HG02981 (cell line): ENCODE measurements around the gene HORMAD2.

ENCODE experiments used
- ATAC-seq: cut with Tn5 transposase; IDR thresholded peaks from one replicate; pipeline ENCODE4 v1.9.1; 2021; ENCODE audit warnings: mild to moderate bottlenecking, moderate library complexity; ENCODE audit not compliant: unreplicated experiment

The HORMAD2 gene

DNA sequence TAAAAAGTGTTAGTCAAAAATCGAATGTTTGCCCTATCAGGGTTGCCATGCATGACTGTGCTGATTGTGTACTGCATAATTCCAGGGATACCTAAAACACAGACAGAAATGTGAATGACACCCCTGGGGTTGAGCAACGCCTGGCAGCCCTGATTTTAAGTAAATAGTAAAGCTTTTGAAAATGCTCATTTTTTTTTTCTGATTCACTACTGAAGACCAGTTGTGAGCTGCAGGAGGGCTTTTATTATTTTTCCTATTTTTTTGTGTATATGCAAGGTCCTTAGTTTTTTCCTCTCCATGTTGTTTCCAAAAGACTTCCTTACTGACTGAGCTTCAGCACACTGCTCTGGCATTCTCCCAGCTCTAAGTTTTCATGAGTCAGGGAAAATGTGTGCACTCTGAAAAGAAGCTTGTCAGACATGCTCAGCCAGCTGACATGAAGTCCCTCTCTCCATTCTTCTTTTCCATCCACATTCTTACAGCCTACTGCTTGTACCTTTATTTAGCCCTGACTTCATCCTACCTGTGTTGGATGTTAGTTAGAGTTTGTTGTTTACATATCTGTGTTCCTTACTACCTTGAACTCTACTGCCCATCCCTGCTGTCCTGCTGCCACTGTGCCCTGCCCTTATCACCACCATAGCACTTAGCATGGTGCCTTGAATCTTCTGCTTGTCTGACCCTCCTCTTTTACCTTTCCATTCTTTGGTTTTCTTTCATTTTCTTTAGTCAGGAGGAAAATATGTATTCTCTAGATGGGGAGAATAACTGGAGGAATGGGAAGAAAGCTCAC is 79.5 kb downstream of the HORMAD2 start:
- no peak for ATAC-seq

DNA sequence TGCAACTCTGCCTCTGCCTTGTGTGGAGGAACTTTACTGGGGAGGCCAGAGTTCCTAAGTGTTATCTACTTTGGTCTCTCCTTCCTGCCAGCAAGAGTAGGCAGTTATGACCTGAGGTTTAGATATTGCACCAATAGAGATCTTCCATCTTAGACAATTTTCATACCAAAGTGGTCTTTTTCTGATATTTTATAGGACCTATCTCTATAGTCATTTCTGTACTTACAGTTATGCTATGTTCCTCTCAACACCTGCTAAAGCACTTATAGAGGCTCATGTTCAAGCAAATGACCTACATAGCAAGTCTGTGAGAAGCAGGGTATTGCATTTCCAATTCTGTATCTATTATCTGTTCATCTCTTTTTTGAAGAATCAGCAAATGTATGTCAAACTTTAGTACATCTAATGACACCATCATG is 80.8 kb downstream of the HORMAD2 start:
- ATAC-seq = no peak

DNA sequence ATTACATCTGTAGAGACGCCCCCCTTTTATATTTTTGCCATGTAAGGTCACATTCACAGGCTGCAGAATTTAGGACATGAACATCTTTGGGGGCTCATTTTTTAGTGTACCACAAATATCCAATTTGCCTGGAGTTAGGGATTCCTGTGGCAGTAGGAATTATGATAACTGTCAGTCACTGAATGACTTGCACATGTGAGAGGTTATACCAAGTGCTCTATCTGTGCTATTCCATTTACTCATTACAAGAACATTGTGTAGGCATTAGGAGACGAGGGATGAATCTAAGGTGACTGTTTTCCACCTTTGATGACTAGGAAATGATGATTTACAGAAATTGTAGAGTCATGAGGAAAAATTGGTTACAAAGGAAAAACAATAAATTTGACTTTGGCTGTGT is 87.0 kb downstream of the HORMAD2 start:
- no peak for ATAC-seq

DNA sequence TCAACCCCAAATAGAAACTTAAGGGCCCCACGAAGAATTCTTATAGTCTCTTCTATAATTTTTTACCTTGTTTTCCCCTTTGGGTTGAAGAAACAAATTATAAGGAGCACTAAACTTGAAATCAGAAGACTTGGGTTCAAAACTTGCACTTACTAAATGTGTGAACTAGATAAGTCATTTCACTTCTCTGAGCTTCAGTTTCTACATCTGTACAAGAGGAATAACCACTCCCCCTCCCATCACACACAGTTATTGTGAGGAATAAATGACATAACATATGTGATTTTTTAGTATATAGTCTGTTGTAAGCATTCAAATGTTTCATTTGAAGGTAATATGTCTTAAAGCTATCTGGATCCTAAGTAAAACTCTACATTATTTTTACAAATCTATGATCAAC is 87.5 kb downstream of the HORMAD2 start:
- ATAC-seq = no peak

DNA sequence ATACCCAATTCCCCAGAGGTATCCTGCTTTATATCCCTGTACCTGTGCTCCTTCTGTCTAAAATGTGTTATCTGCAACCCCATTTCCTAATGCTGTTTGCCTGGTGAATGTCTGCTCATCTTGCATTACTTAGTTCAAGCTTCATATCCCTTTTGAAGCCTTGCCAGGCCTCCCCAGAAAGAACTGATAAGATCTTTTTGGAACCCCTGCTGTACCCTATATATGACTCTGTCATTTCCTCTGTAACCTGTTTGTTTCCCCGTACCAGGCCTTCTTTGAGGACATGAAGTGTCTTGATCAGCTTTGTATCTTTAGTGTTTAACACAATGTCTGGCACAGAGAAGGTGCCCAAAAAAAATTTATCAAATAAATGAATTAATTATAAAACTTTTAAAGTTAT is 88.7 kb downstream of the HORMAD2 start:
- ATAC-seq = no peak

DNA sequence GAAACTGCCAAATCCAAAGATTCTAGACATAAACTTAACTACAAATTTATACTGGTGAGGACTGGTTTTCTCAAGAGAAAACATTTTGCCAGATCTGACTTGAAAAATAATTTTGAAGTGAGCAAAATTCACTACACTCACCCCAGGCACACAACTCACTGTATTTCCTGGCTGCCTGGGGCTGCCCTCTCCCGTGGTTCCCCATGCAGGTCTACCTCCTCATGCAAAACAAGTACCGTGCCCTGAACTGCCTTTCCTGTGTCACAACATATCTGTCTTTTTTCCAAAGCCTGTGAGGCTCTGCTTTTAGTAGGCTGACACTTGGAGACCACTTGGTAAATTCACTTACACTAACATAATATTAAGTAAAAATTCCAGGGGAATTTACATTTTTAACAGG is 89.9 kb downstream of the HORMAD2 start:
- ATAC-seq = no peak

DNA sequence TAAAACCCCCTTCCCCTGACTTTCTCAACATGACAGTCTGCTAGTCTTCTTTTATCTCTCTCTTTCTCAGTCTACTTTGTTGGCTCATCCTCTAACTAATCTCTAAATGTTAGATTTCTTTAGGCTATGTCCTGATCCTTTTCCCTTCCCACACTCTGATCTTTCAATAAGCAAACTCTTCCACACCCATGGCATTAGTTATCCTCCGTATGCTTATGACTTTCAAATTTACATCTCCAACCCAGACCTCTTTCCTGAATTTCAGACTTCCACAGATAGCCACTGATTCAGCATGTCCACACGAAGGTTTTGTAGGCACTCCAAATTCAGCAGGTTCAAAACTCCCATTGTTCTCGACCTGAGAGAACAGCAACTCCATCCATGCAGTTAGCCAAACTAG is 90.7 kb downstream of the HORMAD2 start:
- ATAC-seq = no peak

DNA sequence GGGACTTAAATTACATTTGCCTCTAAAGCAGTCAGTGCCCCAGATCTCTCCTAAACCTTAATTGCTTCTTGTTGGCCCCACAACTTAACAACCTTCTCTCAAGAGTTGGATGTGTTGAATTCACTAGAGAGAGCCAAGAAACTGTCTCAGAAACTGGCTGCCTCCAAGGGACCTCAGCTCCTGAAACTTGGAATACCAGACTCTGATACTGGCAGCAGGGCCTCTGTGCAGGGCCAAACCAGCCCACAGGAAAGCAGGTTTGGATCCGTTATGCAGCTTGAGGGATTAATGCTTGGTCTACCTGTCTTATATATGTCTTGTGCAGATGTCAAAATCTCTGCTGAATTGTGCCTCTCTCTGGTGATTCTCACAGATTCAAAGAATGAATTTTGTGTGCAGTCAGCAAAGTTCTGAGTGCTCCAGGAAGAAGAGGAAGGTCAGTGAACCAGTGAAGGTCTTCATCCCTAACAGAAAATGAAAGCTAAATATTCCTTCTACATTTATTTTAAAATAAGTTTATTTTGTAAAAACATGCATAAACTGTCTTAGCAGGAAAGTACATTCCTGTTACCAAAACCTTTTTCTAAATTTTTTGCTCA is 95.5 kb downstream of the HORMAD2 start:
- ATAC-seq = no peak

DNA sequence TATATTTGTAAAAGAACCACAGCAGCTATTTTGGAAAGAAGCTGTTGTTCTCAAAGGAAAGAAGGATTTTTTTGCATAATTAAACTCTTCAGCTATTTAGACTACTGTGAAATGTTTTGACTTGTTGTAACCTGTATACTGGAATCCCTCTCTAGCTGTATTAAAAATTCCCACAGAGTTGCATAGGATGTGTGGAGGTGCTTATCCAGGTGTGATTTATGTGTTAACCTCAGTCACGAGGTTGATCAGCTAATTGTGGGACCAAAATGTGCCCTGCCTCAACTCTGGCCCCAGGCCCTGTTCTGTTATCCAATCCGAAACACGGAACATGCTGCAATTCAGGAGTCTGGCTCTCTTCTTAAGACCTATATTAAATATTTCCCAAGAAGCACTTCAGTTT is 96.2 kb downstream of the HORMAD2 start:
- no peak for ATAC-seq

DNA sequence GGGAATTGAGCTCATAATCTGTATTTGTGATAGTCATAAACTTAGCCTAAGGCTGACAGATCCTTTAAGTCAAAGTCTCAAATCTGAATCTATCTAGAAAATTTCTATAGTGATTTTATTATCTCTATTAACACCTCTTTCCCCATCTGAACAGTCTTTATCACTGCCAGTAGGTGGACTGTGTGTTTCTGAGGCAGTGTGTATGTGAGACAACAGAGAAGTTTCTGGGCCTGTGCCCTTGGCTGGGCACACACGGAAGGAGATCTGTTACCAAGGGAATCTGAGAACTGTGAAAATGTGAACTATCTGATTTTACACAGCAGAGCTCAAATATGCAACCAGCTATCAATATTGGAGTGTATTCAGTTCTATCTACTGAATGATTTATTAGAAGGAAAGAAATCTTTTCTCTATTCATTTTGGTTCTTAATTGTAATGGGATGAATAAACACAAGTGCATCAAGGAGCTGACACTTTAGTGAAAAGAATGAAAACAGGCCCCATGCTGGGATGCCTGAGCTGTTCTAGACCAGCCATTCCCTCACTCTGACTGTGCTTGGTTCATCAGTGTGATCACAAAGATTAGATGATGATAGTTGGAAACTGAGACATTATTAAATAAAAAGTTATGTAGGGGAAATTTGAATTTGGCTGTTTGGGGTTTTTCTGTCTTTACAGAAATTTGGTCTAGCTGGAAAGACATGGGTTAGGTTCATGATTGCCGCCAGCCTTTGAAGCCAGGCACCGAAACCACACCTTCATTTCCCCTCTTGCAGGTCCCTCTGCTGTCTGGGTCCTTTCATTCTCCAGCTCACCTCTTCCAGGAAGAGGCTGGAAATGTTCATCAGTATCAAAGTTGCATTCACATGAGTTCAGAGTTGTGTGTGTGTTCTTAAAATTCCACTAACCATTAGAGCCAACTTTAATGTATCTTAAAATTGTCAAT is 98.2 kb downstream of the HORMAD2 start:
- ATAC-seq = no peak

DNA sequence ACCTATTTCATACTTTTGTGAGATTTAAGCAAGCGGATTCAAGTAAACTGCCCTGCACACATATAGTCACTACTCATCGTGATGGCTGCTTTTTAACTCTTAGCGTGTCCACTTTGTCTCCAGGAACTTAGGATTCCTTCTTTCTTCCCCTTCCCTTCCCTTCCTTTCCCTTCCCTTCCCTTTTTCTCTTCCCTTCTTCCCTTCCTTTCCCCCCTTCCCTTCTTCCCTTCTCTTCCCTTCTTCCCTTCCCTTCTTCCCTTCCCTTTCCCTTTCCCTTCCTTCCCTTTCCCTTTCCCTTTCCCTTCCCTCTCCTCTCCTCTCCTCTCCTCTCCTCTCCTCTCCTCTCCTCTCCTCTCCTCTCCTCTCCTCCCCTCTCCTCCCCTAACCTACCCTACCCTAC is 100.4 kb downstream of the HORMAD2 start:
- ATAC-seq = no peak

DNA sequence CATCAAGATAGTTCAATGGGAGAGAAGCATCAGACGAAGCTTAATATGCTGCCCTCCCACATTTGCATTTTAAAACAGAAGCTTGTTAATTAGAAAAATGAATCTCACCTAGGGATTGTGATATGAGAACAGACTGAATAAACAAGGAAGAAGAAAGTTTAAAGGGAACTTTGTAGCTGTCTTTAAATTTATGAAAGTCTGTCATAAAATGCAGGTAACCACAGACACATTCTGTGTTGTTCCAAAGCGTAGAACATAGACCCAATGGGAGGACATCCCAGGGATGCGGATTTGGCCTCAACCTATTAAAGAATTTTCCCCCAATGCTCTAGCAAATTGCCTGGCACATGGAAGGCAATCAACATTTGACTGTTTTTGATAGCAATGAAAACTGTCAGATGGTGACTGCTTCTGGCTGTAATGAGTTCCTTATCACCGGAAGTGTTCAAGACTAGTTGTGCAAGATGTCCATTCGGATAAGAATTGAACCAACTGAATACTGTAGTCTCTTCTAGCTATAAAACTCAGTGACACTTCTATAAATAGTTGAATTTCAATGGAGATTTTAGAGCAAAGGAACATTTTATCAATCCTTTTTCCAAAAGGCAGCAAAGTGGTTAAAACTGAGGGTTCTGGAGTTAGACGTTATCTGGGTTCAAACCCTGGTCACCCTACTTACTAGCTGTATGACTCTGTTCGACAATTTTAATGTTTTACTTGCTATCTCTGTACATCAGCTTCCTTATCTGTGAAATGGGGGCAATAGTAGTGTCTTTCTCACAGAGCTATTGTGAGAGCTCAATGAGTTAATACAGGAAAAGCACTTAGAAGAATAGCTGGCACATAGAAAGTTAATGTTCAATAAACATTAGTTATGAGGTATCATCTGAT is 101.4 kb downstream of the HORMAD2 start:
- no peak for ATAC-seq

DNA sequence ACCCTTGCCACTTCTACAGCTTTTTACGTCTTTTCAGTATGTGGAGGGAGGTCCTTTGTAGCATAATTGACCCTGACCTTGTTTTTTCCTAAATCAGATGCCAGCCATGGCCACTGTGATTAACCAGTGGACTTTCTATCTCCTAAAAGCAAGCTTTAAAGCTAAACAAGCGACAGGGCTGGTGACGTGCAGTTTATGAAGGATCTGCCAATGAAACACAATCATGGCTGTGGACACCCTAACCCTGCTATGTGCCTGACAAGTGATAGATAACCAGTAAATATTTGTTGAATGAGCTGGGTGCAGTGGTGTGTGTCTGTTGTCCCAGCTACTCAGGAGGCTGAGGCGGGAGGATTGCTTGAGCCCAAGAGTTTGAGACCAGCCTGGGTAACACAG is 102.1 kb downstream of the HORMAD2 start:
- ATAC-seq = no peak

DNA sequence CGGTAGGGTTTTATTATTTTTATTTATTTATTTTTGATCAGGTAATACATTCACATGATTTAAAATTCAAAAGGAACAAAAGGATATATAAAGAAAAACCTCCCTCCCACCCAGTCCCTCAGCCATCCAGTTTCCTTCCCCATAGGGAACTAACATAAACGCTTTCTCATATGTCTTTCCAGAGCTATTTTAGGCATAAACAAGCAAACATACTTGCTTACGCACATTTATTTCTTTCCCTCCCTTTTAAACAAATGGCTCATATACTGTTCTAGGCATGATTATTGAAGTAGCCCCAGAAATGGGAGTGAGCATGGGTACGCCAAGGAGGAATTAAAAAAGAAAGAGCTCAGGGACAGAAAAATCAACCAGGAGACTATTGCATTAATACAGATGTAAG is 102.6 kb downstream of the HORMAD2 start:
- no peak for ATAC-seq

DNA sequence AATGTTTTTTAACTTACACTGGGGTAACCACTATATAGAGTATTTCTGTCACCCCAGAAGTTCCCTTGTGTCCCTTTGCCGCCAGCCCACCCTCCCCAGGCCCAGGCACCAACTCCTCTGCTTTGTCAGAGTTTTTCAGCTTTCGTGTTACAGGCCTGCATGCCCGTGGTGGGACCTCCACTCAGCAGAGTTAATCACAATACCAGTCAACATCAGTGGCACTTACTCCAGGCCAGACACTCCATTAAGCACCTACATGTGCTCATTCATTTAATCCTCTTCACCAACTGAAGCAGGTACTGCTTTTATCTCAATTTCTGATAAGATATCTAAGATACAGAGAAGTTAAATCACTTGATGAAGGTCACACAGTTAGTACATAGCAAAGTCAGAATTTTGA is 103.0 kb downstream of the HORMAD2 start:
- ATAC-seq = no peak

DNA sequence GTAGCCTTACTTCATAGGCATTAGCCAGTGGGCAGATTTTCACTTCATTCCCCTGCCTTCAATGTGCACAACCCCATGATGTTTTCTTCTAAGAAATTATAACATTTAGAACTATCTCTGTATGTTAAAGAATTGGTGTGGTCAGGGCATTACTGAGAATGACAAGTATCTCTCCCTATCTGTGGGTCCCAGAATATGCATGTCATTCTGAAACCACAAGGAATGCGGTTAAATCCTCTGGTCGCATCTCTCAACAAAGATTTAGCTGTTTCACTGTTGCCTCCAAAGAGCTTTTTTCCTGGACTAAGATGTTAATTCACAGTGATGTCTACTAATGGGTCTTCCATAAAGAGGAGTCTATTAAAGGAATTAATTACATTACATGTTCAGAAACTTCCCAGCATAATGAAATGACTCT is 103.6 kb downstream of the HORMAD2 start:
- ATAC-seq = no peak

DNA sequence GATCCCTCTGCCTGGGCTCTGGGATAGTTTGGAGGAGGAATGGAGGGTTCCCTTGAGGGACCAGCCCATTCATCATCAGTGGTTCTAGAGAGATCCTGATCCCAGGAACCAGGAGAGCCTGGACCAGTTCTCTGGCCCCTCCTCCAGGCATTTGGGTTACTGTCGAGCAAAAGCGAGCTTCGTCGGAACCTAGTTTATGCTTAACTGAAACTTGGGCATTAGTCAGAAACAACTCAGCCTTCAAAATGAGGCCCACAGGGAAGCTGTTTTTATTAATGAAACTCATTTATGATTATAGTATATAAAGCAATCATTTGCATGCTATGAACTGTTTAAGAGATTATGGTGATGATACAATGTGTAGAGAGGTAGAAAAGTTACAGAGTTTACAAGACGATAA is 104.9 kb downstream of the HORMAD2 start:
- no peak for ATAC-seq

DNA sequence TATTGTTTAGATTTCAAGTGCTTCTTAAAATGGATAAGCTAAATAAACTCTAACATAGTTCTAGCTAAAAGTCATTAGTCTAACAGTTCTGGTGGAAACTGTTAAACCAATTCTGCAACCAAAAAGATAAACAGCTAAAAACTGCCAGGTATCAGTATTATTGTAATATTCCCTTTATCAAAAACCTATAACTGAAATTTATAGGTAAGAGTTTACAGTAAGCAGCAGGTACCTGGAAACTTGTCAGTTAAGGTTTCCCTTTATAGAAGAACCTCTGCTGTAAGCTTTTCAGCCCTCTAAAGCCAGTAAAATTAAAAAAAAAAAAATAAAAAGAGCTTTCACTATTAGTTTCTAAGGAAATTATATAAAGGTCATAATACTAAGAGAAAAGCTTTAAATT is 105.3 kb downstream of the HORMAD2 start:
- ATAC-seq = no peak

DNA sequence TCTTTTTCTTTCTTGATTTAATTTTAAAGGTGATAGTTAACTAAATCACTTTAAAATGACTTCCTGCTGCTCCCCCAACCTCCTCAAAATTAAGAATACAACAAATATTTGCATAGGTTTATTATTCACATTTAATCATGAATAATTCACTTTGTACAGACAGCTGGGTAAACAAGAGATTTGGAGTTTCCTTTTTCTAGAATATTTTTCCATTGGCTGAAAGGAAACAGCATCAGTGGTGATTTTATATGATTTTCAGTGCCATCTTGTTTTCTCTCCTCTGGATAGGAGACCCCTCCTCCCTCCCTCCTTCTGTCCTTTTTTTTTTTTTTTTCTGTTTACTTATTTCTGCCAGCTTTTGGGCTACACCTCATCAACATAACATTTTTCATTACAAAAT is 105.8 kb downstream of the HORMAD2 start:
- ATAC-seq = no peak

DNA sequence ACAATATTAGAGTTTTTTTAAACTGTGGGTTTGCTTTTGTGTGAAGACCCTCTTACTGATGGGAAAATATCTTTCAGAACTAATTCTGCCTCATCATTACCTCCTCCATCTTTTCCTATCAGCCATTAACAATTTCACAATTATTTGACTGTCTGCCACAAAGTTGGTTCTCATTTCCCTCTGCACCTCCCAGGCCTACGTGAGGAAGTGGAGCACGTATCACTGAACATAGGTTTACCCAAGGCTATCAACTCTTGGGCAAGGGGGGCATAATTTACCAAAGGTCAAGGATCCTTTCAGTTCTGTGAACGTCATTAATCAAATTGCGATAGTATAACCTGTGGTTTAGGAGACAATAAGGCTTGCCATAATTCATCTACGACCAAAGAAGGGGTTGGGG is 106.2 kb downstream of the HORMAD2 start:
- no peak for ATAC-seq

DNA sequence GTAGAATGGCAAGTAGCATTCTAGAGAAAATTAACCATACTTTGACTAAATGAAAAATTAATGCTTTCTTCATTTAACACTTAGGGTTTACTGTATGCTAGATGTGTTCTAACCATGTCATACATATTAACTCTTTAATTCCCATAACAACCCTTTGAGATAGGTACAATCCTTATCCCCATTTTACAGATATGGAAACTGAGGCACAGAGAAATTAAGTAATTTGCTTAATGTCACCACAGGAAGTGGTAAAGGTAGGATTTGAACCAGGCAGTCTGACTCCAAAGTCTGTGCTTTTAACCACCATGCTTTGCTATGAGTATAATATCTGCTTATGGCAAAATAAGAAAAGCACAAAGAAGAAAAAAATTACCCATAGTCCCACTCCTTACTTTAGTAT is 106.8 kb downstream of the HORMAD2 start:
- ATAC-seq = no peak
